ENCODE results near the gene MESD. TPM values are rescaled to one million over a fixed set of nuclear protein-coding genes. Genes with fewer than 3 reads are reported as not detected.

MESD gene
- total RNA-seq, 1 experiment from 2014 or later = 30.2 TPM

DNA sequence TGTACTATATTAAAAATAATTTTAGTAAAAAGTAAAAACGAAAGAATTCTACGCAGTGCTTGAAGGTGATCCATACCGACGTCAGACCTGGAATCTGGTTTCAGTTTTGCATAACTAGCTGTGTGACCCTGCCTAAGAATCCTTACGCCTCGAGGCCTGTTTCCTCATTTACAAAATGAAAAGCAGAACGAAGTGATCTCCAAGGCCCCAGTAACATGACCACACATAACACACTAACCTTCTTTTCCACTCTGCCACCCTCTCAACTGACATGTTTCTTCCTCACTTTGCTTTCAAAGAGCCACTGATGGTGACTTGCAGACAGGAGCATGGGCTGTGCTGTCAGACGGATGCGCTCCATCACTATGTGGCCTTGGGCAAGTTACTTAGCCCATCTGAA is 4.8 kb downstream of the MESD start:
- TF ChIP-seq CTCF (IDR thresholded peaks at IDR 0.05; ENCODE audit: unreplicated experiment) = no peak
- intact Hi-C loops (cut with micrococcal nuclease) = no loop called here
- no TSS peak for BruUV-seq (replicated peaks)
- peak overlapping the region; percentile 33 for H3K27ac Mint-ChIP-seq (ENCODE audit: low read depth, unreplicated experiment)
- H3K9me3 Mint-ChIP-seq (ENCODE audit: unreplicated experiment) = no peaks in the 10 kb centered on the region
- POLR2A ChIA-PET = interaction anchor here (0.6 kb wide), 1 partner anchor 405 kb away, joined by 3 read pairs; no protein-coding TSS in a partner anchor
- no peaks in the 10 kb centered on the region for H3K27me3 Mint-ChIP-seq (ENCODE audit: insufficient read depth, unreplicated experiment)
- DNase-seq (ENCODE audit: unreplicated experiment) = no peak
- CTCF ChIA-PET = interaction anchor here (1.1 kb wide), 1 partner anchor 529 kb away, joined by 4 read pairs; no protein-coding TSS in a partner anchor
- H3K4me1 Mint-ChIP-seq (ENCODE audit: insufficient read depth, unreplicated experiment) = peaks cover 42% of the 10 kb centered on the region
- no peak overlapping the region for H3K4me3 Mint-ChIP-seq (ENCODE audit: unreplicated experiment)
- peaks cover 34% of the 10 kb centered on the region for H3K36me3 Mint-ChIP-seq (ENCODE audit: insufficient read depth, unreplicated experiment)

GRCh38 chr15:80982839-80983238 is 6.8 kb downstream of the MESD start:
- CTCF ChIA-PET = interaction anchor here (0.6 to 1.8 kb wide), 6 partner anchors 13 to 528 kb away, joined by 3 to 6 read pairs (median 4); partner anchors contain the start of gene CEMIP
- no TSS peak for BruUV-seq (replicated peaks)
- no peak overlapping the region for H3K27ac Mint-ChIP-seq (ENCODE audit: low read depth, unreplicated experiment)
- H3K36me3 Mint-ChIP-seq (ENCODE audit: insufficient read depth, unreplicated experiment) = peaks cover 47% of the 10 kb centered on the region
- DNase-seq (ENCODE audit: unreplicated experiment) = no peak
- intact Hi-C loops (cut with micrococcal nuclease) = no loop called here
- H3K27me3 Mint-ChIP-seq (ENCODE audit: insufficient read depth, unreplicated experiment) = no peaks in the 10 kb centered on the region
- H3K9me3 Mint-ChIP-seq (ENCODE audit: unreplicated experiment) = no peaks in the 10 kb centered on the region
- TF ChIP-seq CTCF (IDR thresholded peaks at IDR 0.05; ENCODE audit: unreplicated experiment) = no peak
- H3K4me1 Mint-ChIP-seq (ENCODE audit: insufficient read depth, unreplicated experiment) = peaks cover 38% of the 10 kb centered on the region
- H3K4me3 Mint-ChIP-seq (ENCODE audit: unreplicated experiment) = no peak overlapping the region
- POLR2A ChIA-PET = no interaction called here

DNA sequence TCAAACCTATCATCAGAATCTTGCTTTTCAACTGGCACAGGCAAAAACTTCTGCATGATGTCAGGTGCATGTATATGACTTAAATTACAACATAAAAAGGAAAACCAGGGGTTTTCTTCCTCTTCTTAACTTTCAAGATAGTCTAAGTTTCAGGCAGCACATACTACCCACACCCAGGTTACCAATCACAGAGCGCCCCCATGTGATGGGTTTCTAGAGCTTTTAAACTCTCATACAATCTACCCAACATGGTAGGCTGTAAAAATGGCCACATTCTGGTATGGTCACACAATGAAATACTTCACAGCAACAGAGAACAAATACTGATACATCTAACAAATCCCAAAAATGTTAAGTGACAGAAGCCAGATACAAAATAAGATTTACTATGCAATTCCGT is 7.4 kb downstream of the MESD start:
- Mint-ChIP-seq H3K4me3 (ENCODE audit: unreplicated experiment) (no peak overlapping the region), H3K27ac (ENCODE audit: low read depth, unreplicated experiment) (no peak overlapping the region), H3K36me3 (ENCODE audit: insufficient read depth, unreplicated experiment) (peaks cover 47% of the 10 kb centered on the region), H3K27me3 (ENCODE audit: insufficient read depth, unreplicated experiment) (no peaks in the 10 kb centered on the region), H3K4me1 (ENCODE audit: insufficient read depth, unreplicated experiment) (peaks cover 36% of the 10 kb centered on the region), H3K9me3 (ENCODE audit: unreplicated experiment) (no peaks in the 10 kb centered on the region)
- no TSS peak for BruUV-seq (replicated peaks)
- ChIA-PET POLR2A (no interaction called here), CTCF (interaction anchor here (1.3 to 1.8 kb wide), 4 partner anchors 12 to 286 kb away, joined by 3 to 6 read pairs (median 5); partner anchors contain the start of gene CEMIP)
- intact Hi-C loops (cut with micrococcal nuclease) = no loop called here
- no peak for DNase-seq (ENCODE audit: unreplicated experiment)
- no peak for TF ChIP-seq CTCF (IDR thresholded peaks at IDR 0.05; ENCODE audit: unreplicated experiment)

GRCh38 chr15:80979538-80980200 is 9.9 kb downstream of the MESD start:
- no peak for TF ChIP-seq CTCF (IDR thresholded peaks at IDR 0.05; ENCODE audit: unreplicated experiment)
- no peak for DNase-seq (ENCODE audit: unreplicated experiment)
- BruUV-seq (replicated peaks) = no TSS peak
- Mint-ChIP-seq H3K9me3 (ENCODE audit: unreplicated experiment) (no peaks in the 10 kb centered on the region), H3K4me3 (ENCODE audit: unreplicated experiment) (no peak overlapping the region), H3K27me3 (ENCODE audit: insufficient read depth, unreplicated experiment) (no peaks in the 10 kb centered on the region), H3K27ac (ENCODE audit: low read depth, unreplicated experiment) (peak overlapping the region; percentile 2), H3K36me3 (ENCODE audit: insufficient read depth, unreplicated experiment) (peaks cover 51% of the 10 kb centered on the region), H3K4me1 (ENCODE audit: insufficient read depth, unreplicated experiment) (peaks cover 18% of the 10 kb centered on the region)
- ChIA-PET CTCF (interaction anchor here (0.5 to 2.4 kb wide), 8 partner anchors 10 to 524 kb away, joined by 3 to 21 read pairs (median 6); partner anchors contain the start of gene CEMIP), POLR2A (interaction anchor here (0.6 to 1.2 kb wide), 3 partner anchors 10 to 199 kb away, joined by 3 to 4 read pairs (median 3); no protein-coding TSS in a partner anchor)
- intact Hi-C loops (cut with micrococcal nuclease) = loop anchor here (5.0 kb wide), 1 partner anchor 288 kb away; no protein-coding TSS in a partner anchor
